IPS-20b (cell line): ENCODE data around the gene XRCC4.
"Not testable (repeated sequence)": the region's sequence is repeated elsewhere in the genome, so short reads cannot be mapped to it uniquely, and the experiment has no call there.

Experiments used
- H3K27ac ChIP-seq: one replicate; pipeline ENCODE4 v1.5.1; 2013; ENCODE audit warnings: low read length
- H3K27me3 ChIP-seq: 2 replicates; pipeline ENCODE4 v1.6.1; 2013; ENCODE audit warnings: mild to moderate bottlenecking, low read length, inconsistent platforms; ENCODE audit not compliant: insufficient read depth
- H3K36me3 ChIP-seq: 2 replicates; pipeline ENCODE4 v1.6.1; 2013; ENCODE audit warnings: low read depth, mild to moderate bottlenecking, inconsistent platforms, low read length, moderate library complexity; ENCODE audit not compliant: insufficient read depth
- H3K4me1 ChIP-seq: 2 replicates; pipeline ENCODE4 v1.6.1; 2013; ENCODE audit warnings: mild to moderate bottlenecking, control low read depth, inconsistent platforms, low read length, moderate library complexity; ENCODE audit not compliant: insufficient read depth
- H3K4me3 ChIP-seq: 2 replicates; pipeline ENCODE4 v1.5.1; 2013; ENCODE audit warnings: mild to moderate bottlenecking, low read length, inconsistent platforms
- H3K9ac ChIP-seq: 2 replicates; pipeline ENCODE4 v1.6.1; 2013; ENCODE audit warnings: low read depth, mild to moderate bottlenecking, inconsistent platforms, low read length, moderate library complexity
- H3K9me3 ChIP-seq: 2 replicates; pipeline ENCODE4 v1.6.1; 2013; ENCODE audit warnings: mild to moderate bottlenecking, low read depth, low read length, inconsistent platforms; ENCODE audit not compliant: insufficient read depth

XRCC4 gene

DNA sequence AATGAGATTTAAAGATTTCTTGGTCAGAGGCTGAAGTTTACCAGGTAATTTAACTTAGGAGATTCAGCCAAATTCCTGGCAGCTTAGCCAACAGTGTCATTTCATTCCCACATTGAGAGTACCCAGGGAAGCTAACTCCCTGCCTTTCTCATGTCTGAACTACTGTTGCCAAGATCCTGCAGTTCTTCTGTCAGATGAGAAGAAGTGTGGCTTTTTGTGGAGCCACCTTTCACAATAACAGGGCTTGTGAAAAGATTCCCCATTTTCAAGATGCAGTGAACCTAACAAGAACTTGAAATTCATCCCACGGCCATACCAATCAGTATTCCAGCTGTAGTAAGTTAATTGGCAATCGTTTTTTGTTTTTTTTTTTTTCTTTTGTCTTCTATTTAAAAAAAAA is 176.4 kb downstream of the XRCC4 start:
- Histone ChIP-seq H3K4me1 (peaks cover 9% of the 10 kb centered on the region; the same call in 1 of the 2 replicates), H3K27me3 (no peaks in the 10 kb centered on the region), H3K9me3 (no peaks in the 10 kb centered on the region), H3K9ac (no peak overlapping the region), H3K36me3 (no peaks in the 10 kb centered on the region), H3K4me3 (no peak overlapping the region), H3K27ac (no peak overlapping the region)

DNA sequence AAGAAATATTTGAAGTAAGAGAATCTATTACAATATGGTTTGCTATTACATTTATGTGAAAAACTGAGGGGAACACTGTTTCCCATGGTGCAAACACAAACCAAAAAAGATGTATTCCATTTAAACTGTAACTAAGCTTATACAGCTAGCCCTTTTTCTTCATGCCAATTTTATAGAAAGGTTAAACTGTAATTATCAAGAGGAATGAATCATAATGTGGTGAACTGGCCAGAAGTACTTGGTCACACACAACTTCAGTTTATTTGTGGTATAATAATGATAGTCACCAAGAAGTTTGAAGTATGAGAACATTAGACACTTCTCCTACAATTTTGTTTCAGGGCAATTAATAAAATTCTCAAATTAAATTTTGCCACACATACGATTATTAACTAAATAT is 177.9 kb downstream of the XRCC4 start:
- Histone ChIP-seq H3K4me1 (peaks cover 9% of the 10 kb centered on the region; the same call in 1 of the 2 replicates), H3K27me3 (no peaks in the 10 kb centered on the region), H3K27ac (no peak overlapping the region)

DNA sequence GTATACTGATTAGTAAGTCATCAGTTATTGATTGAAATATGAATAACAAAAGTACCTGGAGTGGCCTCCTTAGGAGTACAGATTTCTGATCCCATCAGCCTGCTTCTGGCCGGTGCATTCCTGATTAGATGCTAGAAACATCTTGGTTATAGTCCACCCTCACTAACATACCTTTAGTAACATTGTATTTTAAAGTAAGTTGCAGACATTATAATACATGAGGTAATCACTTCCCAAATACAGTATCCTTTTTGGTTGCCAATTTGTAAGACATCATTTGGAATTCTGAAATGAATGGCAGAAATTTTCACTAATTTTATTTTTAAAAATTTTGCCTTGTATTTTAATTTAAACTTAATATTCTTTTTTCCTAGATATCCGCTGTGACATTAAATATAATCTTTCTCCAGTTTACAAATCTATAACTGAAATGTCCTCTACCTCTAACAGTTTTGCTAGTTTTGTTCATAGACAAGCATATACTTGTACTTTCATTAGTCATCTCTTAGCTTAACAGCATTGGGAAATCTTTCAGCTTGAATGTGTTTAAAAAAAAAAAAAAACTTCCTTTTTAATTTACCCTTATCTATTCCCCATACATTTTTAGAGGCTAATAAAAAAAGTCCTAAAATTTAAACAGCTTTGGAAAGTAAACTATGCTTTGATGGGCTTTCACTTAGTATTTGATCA is 178.9 kb downstream of the XRCC4 start:
- no peak overlapping the region for H3K27ac ChIP-seq
- no peaks in the 10 kb centered on the region for H3K27me3 ChIP-seq
- no peak overlapping the region for H3K4me3 ChIP-seq
- no peak overlapping the region for H3K9ac ChIP-seq
- H3K4me1 ChIP-seq, result peaks cover 9% of the 10 kb centered on the region; the same call in 1 of the 2 replicates
- no peaks in the 10 kb centered on the region for H3K9me3 ChIP-seq
- no peaks in the 10 kb centered on the region for H3K36me3 ChIP-seq

More for the DNA sequence above, 177.9 kb downstream of the XRCC4 start:
- Histone ChIP-seq H3K9me3 (no peaks in the 10 kb centered on the region), H3K4me3 (no peak overlapping the region), H3K36me3 (no peaks in the 10 kb centered on the region), H3K9ac (no peak overlapping the region)

DNA sequence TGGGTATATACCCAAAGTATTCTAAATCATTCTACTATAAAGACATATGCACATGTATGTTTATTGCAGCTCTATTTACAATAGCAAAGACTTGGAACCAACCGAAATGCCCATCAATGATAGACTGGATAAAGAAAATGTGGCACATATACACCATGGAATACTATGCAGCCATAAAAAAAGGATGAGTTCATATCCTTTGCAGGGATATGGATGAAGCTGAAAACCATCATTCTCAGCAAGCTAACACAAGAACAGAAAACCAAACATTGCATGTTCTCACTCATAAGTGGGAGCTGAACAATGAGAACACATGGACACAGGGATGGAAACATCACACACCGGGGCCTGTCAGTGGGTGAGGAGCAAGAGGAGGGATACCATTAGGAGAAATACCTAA is 180.3 kb downstream of the XRCC4 start:
- H3K9me3 ChIP-seq, H3K4me3 ChIP-seq, H3K9ac ChIP-seq, H3K27me3 ChIP-seq, H3K4me1 ChIP-seq, H3K36me3 ChIP-seq, H3K27ac ChIP-seq: not testable (repeated sequence)

DNA sequence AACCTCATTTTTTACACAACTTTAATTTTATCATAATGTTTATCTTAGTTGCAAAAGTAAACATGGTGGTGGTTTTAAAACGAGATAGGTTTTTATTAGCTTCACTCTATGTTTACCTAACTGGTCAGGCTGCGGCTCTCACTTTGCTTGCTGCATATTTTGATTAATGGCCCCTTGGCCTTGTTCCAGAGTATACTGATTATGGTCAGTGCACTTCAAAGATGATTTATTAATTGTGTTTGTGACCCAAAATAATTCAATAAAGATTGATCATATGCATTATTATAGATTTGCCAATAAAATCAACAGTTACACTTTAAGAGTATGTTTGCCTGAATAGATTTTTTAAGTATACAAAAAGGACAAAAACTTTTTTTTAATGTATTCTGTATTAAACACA is 188.0 kb downstream of the XRCC4 start:
- Histone ChIP-seq H3K27ac (no peak overlapping the region), H3K4me1 (no peaks in the 10 kb centered on the region), H3K4me3 (no peak overlapping the region), H3K9me3 (no peaks in the 10 kb centered on the region), H3K27me3 (no peaks in the 10 kb centered on the region), H3K36me3 (no peaks in the 10 kb centered on the region), H3K9ac (no peak overlapping the region)

DNA sequence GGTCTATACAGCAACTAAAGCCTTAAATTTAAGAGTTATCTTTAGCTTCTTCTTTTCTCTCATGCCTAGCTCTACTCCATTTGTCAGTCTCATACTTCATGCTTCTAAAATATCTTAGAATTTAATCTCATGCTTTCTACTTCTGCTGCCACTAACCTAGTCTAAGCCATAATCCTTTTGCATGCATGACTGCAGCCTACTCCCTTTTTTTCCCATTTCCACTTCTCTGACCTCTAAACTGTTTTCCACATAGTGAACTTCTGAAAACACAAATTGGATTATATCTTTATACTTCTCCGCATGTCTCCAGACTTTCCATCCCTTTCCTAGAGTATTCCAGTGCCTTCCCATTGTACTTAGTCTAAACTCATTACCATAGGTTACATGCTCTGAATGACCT is 193.0 kb downstream of the XRCC4 start:
- no peak overlapping the region for H3K9ac ChIP-seq
- no peak overlapping the region for H3K4me3 ChIP-seq
- H3K9me3 ChIP-seq, result peaks cover 3% of the 10 kb centered on the region; the same call in 1 of the 2 replicates
- no peaks in the 10 kb centered on the region for H3K36me3 ChIP-seq
- H3K27me3 ChIP-seq, result no peaks in the 10 kb centered on the region
- H3K4me1 ChIP-seq, result no peaks in the 10 kb centered on the region
- H3K27ac ChIP-seq, result no peak overlapping the region

DNA sequence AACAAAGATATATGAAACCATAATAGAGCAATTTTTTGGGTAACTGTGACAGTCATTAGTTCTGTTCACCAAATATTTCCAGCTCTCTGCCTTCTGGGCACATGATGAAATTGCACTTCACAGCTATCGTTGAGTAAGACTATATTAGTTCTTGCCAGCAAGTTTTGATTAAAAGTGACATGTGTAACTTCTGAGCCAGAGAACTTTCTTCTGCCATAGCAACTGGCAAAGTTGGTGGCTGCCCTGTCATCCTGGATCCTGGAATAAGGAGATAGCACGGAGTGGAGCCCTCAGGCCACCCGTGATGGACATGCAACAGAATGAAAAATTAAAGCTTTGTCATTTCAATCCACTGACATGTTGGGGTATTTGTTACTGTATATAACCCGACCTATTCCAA is 199.8 kb downstream of the XRCC4 start:
- Histone ChIP-seq H3K9me3 (peaks cover 3% of the 10 kb centered on the region; the same call in 1 of the 2 replicates), H3K4me3 (no peak overlapping the region), H3K36me3 (no peaks in the 10 kb centered on the region), H3K4me1 (peaks cover 7% of the 10 kb centered on the region), H3K9ac (no peak overlapping the region), H3K27ac (no peak overlapping the region), H3K27me3 (no peaks in the 10 kb centered on the region)

DNA sequence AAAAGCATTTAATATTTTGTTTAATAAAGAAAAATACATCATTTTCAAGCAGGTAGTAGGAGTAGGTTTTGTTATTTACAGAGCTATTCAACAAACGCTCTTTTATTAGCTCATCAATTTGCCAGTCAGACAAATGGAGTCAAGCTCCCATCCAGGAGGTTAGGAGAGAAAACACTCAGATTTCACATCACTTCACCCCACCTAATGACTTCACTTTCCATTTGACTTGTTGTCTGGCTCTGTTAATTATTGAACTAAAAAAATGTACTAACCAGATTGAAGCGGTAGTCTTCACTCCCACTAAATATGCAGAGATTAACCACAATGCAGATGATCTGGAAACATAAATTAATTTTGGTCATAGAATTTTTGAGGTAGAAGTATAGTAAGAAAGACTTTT is 200.6 kb downstream of the XRCC4 start:
- Histone ChIP-seq H3K4me1 (peaks cover 7% of the 10 kb centered on the region), H3K27me3 (no peaks in the 10 kb centered on the region), H3K9ac (no peak overlapping the region), H3K36me3 (no peaks in the 10 kb centered on the region), H3K9me3 (peaks cover 3% of the 10 kb centered on the region; the same call in 1 of the 2 replicates), H3K27ac (no peak overlapping the region), H3K4me3 (no peak overlapping the region)

DNA sequence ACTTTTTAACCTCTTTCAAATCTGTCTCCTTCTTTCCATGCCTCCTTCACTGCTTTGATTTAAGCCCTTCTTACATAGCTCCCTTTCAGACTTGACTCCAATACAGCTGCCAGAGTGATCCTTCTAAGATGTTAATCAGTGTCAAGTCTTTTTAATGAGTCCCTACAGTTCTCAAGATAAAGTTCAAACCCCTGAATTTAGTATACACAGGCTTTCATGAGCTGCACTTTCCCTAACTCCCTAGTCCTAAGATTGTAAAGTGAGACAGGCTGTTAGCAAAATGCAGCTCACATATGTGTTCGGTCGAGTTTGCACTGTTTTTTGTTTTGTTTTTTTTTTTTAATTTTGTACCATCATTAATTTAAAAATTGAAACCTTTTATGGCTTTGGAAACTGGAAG is 203.8 kb downstream of the XRCC4 start:
- no peak overlapping the region for H3K4me3 ChIP-seq
- H3K27me3 ChIP-seq, result no peaks in the 10 kb centered on the region

DNA sequence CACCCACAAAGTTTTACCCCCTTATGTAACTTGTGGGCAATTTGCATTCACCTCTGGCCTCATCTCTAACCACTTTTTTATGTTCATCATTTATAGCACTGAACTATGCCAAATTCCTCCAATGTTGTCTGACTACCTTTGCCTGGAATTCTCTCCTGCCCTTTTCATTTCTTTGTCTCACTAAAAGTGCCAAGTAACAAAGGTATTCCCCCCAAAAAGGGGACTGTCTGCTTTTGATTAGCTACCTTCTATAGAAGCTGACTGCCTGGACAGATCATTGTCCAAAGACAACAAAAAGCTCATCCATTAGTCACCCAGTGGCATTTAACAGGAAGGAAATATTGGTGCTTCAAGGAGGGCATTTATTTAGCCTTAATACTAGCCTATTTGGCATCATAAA is 204.3 kb downstream of the XRCC4 start:
- Histone ChIP-seq H3K27me3 (no peaks in the 10 kb centered on the region), H3K4me1 (peaks cover 7% of the 10 kb centered on the region), H3K4me3 (no peak overlapping the region), H3K27ac (no peak overlapping the region), H3K9ac (no peak overlapping the region), H3K36me3 (no peaks in the 10 kb centered on the region), H3K9me3 (no peaks in the 10 kb centered on the region)

More for the DNA sequence above, 203.8 kb downstream of the XRCC4 start:
- H3K4me1 ChIP-seq, result peaks cover 7% of the 10 kb centered on the region
- no peaks in the 10 kb centered on the region for H3K9me3 ChIP-seq
- H3K27ac ChIP-seq, result no peak overlapping the region
- no peaks in the 10 kb centered on the region for H3K36me3 ChIP-seq
- H3K9ac ChIP-seq, result no peak overlapping the region

DNA sequence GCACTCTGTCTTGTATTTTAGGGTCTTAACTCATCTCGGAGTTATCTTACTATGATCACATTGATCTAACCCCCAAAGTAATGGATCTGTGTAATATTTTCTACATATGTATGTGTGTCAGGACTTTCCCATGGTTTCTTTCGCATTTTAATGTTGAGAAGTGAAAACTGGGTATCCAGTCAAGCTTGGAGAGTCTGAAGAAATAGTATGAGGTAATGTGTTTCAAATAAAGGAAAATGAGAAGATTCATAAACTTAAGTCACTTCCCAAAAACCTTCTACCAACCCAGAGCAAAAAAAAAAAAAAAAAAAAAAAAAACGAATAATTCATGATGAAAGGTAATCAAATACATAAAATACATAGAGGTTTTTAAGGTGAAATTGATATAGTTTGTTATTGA is 206.4 kb downstream of the XRCC4 start:
- Histone ChIP-seq H3K4me3 (no peak overlapping the region), H3K9ac (no peak overlapping the region), H3K27me3 (no peaks in the 10 kb centered on the region), H3K27ac (no peak overlapping the region), H3K4me1 (peaks cover 7% of the 10 kb centered on the region), H3K36me3 (no peaks in the 10 kb centered on the region), H3K9me3 (no peaks in the 10 kb centered on the region)

DNA sequence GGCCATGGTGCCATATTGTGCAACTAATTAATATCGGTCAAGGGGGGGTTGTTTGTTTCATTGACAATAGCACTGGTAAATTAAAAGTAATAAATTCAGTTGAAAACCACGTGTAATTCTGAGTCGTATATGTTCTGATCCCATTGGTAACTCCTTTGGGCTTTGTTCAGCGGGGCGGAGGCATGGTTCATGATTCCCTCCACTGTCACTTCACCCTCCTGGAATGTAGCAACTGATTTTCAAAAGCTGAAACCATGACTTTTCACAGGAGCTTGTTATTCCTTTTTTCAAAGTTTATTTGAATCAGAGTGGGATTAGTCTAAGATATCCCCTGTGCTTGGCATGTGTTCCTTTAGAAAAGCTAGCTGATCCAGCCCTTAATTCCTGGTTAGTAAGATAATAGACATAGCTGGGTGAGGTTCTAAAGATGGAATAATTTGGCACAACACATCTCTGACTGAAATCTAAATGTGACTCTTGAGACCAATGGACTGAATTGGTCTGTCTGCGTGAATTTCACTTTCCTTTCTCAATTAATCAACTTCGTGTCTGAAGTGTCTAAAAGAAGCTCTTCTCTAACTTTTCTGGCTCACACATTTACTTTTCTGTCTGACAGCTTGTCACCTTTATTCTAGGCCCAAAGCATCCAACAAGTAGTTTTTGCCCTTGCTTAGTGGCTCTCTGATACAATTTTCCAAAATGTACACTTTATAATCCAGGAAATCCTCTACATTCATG is 208.5 kb downstream of the XRCC4 start:
- Histone ChIP-seq H3K9me3 (no peaks in the 10 kb centered on the region), H3K27ac (no peak overlapping the region), H3K27me3 (no peaks in the 10 kb centered on the region), H3K4me3 (no peak overlapping the region), H3K9ac (no peak overlapping the region), H3K4me1 (peaks cover 12% of the 10 kb centered on the region), H3K36me3 (no peaks in the 10 kb centered on the region)
